GM13976 (cell line): Measurements from ENCODE around the gene CDKN1C.

ENCODE experiments used
- DNase-seq: peaks from one replicate; pipeline ENCODE4 v3.0.0; 2012; ENCODE audit warnings: low spot score
- in situ Hi-C: fragments of 300-500 bp; cut with MboI; formaldehyde crosslinking; loops from one replicate; pipeline ENCODE4 v1.12.0; 2022; ENCODE audit warnings: low sequenced_read_pairs, mixed read lengths, inconsistent platforms; ENCODE audit not compliant: unreplicated experiment
- TF ChIP-seq, protein P1 (sequence below): IDR thresholded peaks from 2 replicates; pipeline ENCODE4 v1.5.1; 2012; ENCODE audit warnings: borderline replicate concordance, mild to moderate bottlenecking; ENCODE audit not compliant: insufficient read depth; ENCODE audit errors: extremely low read depth, missing control alignments, control extremely low read depth

Gene CDKN1C

DNA sequence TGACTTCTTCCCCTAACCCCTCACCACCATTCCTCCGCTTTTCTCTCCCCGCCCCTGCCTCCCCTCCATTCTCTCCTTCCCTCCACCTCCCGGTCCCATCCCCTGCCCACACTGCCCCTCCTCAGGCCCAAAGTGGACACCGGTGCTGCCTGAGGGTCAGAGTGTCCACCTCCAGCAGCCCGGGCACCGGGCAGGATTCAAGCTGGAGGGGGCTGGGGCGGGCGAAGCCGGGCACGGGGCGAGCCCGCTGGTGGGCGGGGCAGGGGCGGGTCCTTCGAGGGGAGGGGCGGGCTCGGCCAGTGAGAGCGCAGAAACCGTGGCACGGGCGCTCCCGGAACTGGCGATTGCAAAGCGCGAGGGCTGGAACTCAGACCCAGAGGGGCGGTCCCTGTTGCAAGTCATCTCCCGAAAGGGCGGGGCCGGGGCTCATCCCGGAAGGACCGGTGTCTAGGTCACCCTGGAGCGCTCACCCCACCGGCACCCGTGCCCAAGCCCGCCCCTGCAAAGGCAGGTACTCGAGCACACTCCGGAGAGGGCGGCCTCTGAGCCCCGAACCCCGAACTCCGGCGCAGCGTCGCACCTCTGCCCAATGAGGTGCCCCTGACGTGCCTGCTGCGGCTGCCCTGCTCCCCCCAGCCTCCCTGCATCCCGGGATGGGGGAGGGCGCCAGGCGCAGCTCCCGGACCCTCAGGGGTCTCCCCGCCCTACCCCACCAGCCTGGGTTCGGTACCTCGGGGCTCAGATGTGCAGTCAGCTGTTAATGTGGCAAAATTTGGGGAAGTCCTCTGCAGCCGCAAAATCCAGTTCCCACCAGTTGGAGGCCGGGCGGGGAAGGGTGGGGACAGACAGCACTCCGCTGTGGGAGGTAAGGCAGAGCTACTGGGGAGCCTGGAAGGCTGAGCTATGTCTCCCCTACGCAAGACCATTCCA lies 16.5 kb upstream of the CDKN1C start:
- DNase-seq = peak; percentile 99
- TF ChIP-seq, protein P1, sequence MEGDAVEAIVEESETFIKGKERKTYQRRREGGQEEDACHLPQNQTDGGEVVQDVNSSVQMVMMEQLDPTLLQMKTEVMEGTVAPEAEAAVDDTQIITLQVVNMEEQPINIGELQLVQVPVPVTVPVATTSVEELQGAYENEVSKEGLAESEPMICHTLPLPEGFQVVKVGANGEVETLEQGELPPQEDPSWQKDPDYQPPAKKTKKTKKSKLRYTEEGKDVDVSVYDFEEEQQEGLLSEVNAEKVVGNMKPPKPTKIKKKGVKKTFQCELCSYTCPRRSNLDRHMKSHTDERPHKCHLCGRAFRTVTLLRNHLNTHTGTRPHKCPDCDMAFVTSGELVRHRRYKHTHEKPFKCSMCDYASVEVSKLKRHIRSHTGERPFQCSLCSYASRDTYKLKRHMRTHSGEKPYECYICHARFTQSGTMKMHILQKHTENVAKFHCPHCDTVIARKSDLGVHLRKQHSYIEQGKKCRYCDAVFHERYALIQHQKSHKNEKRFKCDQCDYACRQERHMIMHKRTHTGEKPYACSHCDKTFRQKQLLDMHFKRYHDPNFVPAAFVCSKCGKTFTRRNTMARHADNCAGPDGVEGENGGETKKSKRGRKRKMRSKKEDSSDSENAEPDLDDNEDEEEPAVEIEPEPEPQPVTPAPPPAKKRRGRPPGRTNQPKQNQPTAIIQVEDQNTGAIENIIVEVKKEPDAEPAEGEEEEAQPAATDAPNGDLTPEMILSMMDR = no peak
- in situ Hi-C loops = no loop called here

DNA sequence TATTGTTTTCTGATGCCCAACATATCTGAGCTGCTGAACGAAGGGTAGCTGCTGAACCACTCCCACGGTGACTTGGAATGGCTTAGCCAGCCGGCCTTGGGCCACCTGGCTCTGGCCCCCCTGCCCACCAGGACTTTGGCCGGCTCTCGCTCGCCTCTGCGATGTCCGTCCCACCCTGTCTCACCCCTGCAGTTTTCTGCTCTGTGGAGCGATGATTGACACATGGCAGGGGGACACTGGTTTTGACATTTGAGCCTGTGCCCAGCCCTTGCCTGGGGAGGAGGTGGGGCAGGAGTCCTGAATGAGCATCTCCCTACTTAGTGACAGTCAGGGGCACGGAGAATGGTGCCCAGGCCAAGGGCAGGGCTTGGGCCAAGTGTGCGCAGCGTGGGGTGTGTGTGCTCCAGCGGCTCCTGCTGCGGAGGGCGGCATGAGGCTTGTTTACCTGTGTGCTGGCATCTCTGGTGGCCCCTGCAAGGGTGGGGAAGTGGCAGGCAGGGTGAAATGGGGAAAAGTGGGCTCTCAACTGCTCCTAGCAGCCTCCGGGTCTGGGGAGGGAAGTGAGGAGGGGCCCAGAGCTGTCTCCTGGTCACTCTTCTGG lies 15.7 kb upstream of the CDKN1C start:
- in situ Hi-C loops = no loop called here
- TF ChIP-seq, protein P1 = no peak
- DNase-seq = no peak

DNA sequence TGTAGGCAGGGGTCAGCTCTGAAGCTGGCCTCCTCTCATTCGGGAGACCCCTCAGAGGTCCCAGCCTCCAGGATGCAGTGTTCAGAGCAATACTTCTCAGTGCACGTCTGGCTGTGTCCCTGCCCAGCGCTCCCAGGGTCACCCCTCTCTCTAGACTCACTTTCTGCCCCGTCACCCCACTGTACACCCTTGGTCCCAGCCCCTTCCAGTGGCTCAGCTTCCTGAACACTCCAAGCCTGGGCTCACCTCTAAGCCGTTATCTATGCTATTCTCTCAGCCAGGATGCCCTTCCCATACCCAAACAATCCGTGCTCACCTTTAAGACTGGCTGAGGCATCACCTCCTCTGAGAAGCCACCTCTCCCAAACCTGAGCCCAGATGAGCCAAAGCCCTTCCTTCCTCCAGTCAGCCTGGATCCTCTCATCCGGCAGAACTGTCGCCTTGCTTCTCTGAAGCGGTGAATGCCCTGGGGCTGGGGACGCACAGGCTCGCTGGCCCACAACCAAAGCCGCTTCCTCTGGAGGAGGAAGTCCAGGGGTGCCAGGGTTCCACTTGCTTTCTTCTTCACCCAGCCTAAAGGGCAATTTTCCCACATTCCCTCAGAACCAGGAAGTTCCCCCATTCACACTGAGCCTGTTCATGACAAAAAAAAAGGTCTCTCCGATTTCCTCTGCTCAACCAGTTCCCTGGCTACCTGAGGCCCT lies 13.7 kb upstream of the CDKN1C start:
- in situ Hi-C loops = loop anchor here (10.0 kb wide), 1 partner anchor 364 kb away; no protein-coding TSS in a partner anchor
- TF ChIP-seq, protein P1 = no peak
- no peak for DNase-seq

DNA sequence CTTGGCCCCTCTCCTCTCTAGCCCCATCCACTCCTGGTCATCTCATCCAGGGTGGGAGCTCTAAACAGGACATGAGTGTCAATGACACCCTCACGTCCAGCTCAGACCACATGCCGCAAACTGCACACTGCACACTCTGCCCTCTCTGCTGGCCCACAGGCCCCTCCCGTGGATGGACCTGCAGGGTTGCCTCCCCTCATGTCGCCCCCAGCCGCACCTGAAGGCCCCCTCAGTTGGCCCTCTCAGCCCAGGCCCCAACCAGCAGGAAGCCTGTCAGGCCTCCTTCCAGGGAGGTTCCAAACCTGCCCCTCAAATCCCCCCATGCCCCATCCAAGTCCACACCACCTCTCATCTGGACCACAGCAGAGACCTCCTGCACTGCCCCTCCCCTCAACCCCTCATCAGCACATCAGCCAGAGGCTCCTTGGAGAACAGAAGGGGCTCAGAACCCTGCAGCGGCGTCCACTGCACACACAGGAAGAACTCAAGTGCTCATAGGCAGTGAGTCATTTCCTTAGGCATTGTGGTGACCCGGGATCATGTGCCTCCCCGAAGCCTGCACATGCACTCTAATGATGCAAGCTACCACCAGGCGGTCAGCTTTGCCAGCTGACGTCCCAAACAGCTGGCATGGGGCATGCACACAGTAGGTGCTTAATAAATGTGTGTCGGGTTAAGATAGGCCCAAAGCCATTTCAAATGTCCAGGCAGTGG lies 12.9 kb upstream of the CDKN1C start:
- TF ChIP-seq, protein P1 = no peak
- DNase-seq = no peak
- in situ Hi-C loops = loop anchor here (10.0 kb wide), 1 partner anchor 364 kb away; no protein-coding TSS in a partner anchor

DNA sequence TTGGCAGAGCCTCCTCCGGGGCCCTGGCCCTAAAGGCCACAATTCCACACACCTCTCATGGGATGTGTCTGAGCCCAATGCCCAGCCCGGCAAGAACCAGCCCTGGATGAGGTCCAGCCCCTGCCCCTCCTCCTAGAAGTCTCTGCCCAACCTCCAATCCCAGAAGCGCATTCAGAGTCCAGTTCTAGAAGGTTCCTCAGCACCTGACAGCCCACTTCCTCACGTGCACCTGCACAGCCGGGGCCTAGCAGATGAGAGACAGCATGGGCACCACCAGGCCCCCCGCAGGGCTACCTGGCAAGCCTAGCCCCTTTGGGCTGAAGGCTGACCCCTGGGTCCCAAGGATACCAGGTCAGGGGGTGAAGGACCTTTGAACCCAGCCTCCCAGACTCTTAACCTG lies 11.5 kb upstream of the CDKN1C start:
- DNase-seq = no peak
- in situ Hi-C loops = loop anchor here (10.0 kb wide), 1 partner anchor 362 kb away; no protein-coding TSS in a partner anchor

More for the DNA sequence above, 11.5 kb upstream of the CDKN1C start:
- TF ChIP-seq, protein P1 = no peak
